ENCODE measurements around the gene MGME1.
"Not testable (repeated sequence)": the region's sequence is repeated elsewhere in the genome, so short reads cannot be mapped to it uniquely, and the experiment has no call there.

Gene MGME1

GRCh38 chr20:17959257-17959627 is 9.6 kb upstream of the MGME1 start:
- DNase-seq (ENCODE audit: extremely low read depth in 1 of 2, low read depth in 1 of 2) = no peak

- not testable (repeated sequence) for DNase-seq (ENCODE audit: extremely low read depth in 1 of 2, low read depth in 1 of 2)
Measured at GRCh38 chr20:17960400-17960885, 8.4 kb upstream of the MGME1 start.

DNA sequence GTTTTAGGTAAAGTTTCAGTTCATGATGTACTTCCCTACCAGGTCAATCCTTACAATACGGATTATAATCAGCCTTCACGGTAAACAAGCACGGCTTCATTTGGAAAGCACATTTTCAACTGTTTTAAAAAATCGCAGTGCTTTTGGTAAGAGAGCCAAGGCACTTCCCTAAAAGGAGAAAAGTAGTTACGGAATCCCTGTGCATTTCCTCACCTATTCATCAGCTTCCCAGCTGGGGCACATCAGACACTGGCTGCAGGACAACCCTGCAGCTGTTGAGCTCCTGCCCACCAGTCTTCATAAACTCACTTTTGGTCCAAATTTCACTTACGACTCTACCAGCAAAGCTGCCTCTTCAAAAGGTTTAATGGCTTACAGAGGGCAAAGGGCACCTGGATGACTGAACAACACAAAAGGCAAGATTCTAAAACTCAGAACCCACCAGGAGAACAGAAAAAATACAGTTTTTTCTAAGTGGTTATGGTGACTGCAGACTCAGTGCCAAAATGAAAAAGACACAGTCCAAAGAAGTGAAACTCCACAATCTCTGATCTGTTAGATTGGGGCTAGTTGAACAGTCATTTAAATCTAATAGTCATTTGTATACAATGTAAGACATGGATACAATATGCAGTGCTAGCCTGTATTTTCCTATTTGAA is 7.8 kb upstream of the MGME1 start:
- DNase-seq (ENCODE audit: extremely low read depth in 1 of 2, low read depth in 1 of 2) = no peak

GRCh38 chr20:17961587-17961940 is 7.3 kb upstream of the MGME1 start:
- no peak for DNase-seq (ENCODE audit: extremely low read depth in 1 of 2, low read depth in 1 of 2)

DNA sequence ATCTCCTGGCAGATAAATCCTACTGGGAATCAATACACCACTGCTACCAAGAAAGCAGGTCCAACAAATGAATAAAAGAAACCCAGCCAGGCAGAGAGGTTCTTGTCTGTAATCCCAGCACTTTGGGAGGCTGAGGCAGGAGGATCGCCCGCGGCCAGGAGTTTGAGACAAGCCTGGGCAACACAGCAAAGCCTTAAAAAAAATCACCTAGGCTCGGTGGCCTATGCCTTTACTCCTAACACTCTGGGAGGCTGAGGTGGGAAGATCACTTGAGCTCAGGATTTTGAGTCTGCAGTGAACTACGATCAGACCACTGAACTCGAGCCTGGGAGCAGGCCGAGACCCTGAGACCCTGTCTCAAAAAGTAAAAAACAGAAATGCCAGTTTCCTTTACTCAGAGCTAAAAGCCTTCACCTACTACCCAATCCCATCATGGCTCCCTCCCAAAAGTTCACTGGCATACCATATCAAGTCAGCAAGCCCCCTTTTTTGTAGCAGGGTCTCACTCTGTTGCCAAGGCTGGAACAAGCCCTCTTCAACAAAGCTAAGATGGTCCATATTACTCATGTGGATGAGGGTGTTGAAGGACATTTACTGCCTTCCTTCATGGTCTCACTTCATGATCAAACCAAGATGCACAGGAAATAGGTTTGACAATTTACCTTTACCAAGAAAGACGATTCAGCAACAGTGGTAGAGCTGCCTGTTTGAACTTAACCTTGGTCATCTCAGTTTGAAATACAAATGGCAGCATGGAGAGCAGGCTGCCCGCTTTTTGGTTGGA is 5.5 kb upstream of the MGME1 start:
- no peak for DNase-seq (ENCODE audit: extremely low read depth in 1 of 2, low read depth in 1 of 2)

DNA sequence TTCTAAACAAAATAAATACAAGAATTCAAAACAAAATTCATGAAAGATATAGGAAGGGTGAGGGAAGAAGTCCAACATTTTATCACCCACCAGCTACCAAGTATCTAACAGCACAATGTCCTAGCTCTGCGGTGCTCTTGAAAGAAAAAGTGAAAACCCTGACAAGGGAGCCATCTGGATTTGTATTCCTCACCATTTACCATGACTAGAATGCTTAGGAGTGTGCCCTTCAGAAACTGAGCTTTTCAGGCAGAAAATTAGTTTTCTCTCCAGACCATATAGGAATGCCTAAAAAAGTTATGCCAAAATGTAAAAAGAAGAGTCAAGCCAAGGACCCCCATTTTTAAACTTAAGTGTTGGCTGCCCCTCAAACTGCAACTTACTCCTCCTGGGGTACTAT is 4.7 kb upstream of the MGME1 start:
- no peak for DNase-seq (ENCODE audit: extremely low read depth in 1 of 2, low read depth in 1 of 2)

DNA sequence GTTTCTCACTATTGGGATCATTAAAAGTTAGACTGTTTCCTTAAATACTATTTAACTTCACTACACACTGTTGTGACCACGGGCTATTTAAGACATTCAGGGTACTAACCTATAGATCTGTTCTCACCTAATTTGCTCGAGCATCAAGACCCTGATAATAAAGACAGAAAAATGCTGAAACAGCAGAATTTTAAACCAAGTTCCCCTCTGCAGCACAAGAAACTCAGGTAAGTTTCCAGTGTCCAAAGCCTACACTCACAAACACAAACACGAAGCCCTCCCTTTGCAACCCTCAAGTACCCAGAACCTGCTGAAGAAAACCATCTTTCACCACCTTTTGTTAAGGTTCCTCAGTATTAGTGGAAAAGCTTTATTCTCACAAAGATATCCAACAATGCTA is 4.2 kb upstream of the MGME1 start:
- no peak for DNase-seq (ENCODE audit: extremely low read depth in 1 of 2, low read depth in 1 of 2)

- DNase-seq (ENCODE audit: extremely low read depth in 1 of 2, low read depth in 1 of 2) = no peak
Measured at GRCh38 chr20:17965042-17965697, 3.6 kb upstream of the MGME1 start.

DNA sequence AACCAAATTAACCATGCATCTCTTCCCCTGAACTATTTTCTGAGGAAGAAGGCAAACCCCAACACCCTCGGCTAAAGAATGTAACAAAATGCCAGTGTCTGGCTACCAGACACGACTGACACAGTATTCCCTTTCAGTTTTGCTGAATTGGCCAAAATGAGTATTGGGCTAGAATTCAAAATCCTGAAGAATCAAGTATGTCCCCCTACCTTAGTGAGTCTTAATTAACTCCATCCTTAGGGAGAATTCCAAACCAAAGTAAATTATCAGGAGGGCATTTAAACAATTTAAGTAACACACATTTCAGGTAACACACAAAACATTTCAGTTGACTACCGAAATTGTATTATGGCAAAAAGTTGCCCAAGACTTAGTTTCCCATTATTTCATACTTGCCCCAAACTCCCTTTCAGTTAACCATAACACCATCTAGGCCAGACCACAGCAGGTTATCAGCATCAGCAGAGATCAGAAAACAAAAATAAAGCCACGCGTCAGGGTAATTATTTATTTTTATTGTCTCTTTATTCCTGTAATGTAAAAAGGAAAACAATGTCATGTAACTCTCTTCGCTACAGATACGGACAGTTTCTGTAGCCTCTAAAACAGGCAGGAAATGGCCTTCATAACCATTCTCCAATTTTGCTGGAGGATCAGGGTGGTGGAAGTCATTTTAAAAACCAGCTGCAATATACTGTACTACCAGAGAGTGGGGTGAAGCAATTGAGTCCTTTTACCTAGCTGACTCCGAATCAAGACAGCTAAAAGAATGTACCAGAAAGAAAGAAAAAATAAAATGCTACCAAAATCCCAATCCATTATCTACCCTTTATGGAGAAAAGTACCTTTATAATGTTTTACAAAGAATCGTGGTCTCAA is 2.1 kb upstream of the MGME1 start:
- DNase-seq (ENCODE audit: extremely low read depth in 1 of 2, low read depth in 1 of 2) = no peak

DNA sequence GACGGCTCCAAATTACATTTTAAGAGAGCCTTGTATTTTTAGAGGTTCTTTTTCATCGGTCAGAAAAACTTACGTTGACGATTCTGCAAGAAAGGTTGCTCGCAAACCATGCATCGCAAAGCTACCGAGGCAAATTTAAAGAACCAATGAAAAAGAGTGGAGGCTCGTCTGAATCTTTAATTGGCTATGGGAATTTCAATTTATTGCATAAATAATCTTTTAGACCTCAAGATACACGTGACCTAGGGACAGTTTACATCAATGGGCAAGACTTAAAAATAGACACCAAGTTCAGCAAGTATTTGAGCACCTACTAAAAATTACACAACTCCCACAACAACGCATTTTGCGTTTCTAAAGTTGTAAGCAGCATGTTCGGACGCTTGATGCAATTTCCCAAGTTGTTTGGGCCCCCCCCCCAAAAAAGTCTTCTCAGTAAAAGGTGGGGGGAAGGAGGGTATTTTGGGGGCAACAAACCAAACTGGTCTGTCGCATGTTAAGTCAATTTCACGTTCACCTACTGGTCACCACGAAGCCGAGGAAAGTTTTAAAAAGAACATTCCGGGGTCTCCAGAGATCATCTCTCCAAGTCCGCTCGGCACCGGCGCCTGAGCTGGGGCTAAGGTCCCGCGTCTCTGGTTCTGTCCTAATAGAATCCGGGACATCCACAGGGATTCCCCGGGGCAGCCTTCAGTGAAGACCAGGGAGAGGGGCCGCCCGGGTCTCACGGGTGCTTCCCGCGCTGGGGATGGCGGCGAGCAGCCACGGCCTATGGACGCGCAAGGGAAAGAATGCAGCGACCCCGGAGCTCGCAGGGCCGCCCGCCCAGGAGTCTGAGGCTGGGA is 1.1 kb upstream of the MGME1 start:
- no peak for DNase-seq (ENCODE audit: extremely low read depth in 1 of 2, low read depth in 1 of 2)

DNA sequence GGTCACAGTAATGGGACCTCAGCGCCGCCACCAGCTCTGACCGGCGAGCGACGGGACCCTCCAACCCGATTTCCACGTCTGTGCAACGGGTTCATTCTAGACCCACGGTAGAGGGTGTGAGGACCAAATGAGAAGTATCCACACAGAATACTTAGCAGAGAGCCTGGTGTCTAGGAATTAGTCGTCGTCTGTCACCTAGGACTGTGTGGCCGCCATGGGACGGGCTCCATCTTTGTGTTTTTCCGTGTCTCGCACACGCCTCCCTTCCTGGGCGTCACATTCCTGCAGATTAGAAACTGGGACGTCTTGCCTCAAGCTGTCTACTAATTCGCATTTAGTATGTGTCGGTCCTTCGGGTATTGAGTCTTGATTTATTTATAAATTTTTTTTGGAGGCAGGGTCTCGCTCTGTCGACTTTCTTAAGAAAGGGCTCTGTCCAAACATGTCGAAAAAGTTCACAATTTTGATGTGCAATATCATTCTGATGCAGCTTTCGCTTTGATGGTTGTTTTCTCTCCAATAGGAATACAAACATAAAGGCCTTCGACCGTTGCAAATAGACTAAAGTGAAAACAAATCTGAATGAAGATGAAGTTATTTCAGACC is 563 bp downstream of the MGME1 start:
- no peak for DNase-seq (ENCODE audit: extremely low read depth in 1 of 2, low read depth in 1 of 2)

DNA sequence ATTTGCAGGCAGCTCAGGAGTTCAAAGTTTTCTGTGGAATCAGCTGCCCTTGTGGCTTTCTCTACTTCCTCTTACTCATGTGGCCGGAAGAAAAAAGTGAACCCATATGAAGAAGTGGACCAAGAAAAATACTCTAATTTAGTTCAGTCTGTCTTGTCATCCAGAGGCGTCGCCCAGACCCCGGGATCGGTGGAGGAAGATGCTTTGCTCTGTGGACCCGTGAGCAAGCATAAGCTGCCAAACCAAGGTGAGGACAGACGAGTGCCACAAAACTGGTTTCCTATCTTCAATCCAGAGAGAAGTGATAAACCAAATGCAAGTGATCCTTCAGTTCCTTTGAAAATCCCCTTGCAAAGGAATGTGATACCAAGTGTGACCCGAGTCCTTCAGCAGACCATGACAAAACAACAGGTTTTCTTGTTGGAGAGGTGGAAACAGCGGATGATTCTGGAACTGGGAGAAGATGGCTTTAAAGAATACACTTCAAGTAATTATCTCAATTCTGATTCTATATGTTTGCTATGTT is 1.1 kb downstream of the MGME1 start:
- no peak for DNase-seq (ENCODE audit: extremely low read depth in 1 of 2, low read depth in 1 of 2)

DNA sequence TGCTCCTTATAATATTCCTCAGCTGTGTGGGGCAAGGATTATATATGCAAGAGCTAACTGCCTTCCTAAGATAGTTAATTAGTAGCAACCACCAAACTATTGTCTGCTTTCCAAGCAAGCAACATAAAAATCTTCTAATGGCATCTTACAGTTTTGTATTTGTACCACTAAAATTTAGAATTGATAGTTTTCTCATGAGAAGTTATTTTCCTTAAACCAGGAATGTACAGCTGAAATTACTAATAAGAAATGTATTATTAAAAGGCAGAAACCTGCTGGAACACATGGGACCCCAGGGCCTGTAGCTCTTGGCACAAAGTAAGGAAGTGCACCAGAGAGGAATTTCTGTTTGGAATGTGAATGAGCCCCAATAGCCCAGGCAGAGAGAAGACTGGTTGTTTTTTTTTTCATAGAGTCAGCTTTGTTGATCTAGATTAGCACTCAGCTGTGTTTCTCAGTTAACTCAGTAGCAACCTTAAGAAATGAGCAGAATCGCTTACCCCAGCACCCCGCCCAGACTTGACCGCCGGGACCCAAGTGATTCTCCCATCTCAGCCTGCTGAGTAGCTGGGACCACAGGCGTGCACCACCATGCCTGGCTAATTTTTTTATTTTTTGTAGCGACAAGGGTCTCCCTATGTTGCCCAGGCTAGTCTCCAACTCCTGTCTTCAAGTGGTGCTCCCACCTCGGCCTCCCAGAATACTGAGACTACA is 2.6 kb downstream of the MGME1 start:
- DNase-seq (ENCODE audit: extremely low read depth in 1 of 2, low read depth in 1 of 2) = no peak

- DNase-seq (ENCODE audit: extremely low read depth in 1 of 2, low read depth in 1 of 2) = no peak
Measured at GRCh38 chr20:17972121-17972520, 3.3 kb downstream of the MGME1 start.

DNA sequence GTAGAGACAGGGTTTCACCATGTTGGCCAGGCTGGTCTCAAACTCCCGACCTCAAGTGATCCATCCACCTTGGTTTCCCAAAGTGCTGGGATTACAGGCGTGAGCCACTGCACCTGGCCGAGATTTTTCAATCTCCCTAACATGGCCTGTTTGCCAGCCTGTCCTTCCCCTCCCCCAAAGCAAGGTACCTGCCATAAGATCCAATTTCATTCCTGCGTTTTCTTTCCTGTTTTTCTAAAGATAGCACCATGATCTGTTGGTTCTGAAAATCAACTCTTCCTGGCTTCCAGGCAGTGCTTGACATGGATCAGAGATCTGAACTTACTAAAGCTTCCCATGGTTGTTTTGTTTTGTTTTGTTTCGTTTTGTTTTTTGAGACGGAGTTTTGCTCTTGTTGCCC is 7.5 kb downstream of the MGME1 start:
- DNase-seq (ENCODE audit: extremely low read depth in 1 of 2, low read depth in 1 of 2) = no peak

- DNase-seq (ENCODE audit: extremely low read depth in 1 of 2, low read depth in 1 of 2) = no peak
Measured at GRCh38 chr20:17985388-17986018, 16.7 kb downstream of the MGME1 start.

GRCh38 chr20:17987988-17988387 is 19.2 kb downstream of the MGME1 start:
- no peak for DNase-seq (ENCODE audit: extremely low read depth in 1 of 2, low read depth in 1 of 2)

DNA sequence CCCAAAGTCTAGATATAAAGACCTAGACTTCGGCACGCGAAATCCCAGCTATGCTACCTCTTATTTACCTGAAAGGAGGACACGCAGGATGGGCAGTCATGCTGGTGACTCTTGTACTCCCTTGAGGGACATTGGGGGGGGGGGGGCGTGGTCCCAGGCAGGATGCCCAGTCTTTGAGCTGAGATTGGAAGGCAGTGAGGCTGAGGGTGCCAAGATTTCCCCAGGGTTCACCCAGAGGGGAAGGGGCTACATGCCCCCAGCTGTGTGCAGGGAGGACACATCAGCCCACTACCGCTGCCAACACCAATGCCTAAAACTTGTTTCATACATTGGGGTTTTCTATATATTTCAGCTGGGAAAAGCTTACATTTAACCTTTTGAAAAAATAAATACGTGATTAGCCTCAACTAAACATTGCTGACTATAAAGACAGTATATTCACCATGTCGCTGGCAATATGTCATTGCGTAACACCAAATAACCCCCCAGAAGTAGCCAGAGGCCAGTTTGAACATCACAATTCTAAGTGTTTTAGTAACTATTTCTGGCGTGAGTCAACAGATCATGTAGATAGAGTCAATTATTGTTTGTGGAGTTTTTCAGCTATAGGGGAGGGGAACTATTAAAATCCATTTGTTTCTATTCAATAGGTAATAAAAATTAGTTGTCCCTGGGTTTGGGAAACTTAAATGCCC is 21.6 kb downstream of the MGME1 start:
- no peak for DNase-seq (ENCODE audit: extremely low read depth in 1 of 2, low read depth in 1 of 2)

Measured in stimulated activated CD8-positive, alpha-beta memory T cell treated with anti-CD3 and anti-CD28 coated beads, Interleukin-7, amount 100 ng/mL, for 48 hours (primary cell).